ENCODE measurements around the gene FARSB.
"Not testable (repeated sequence)": the region's sequence is repeated elsewhere in the genome, so short reads cannot be mapped to it uniquely, and the experiment has no call there.

The FARSB gene

DNA sequence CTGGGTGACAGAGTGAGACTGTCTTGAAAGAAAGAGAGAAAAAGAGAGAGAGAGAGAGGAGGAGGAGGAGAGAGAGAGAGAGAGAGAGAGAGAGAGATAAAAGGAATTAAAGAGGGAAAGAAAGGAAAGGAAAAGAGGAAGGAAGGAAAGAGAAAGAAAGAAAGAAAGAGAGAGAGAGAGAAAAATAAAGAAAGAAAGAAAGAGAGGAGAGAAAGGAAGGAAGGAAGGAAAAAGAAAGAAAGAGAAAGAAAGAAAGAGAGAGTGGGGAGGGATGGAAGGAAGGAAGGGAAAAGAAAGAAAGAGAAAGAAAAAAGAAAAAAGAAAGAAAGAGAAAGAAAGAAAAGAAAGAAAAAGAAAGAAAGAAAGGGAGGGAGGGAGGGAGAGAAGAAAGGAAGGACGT is 45.3 kb upstream of the FARSB start:
- H4K20me1 ChIP-seq (ENCODE audit: insufficient read depth, low read length) = no peaks in the 10 kb centered on the region
- H3K9ac ChIP-seq (ENCODE audit: low read length) = no peak overlapping the region
- H3K36me3 ChIP-seq (replicated peaks; ENCODE audit: low read depth, low read length) = no peaks in the 10 kb centered on the region
- H3K4me1 ChIP-seq (ENCODE audit: low read length) = peaks cover 8% of the 10 kb centered on the region
- no peaks in the 10 kb centered on the region for H3K79me2 ChIP-seq (ENCODE audit: low read length)
- no peak overlapping the region for H3K27ac ChIP-seq (ENCODE audit: low read length)
- no peak for TF ChIP-seq EZH2phosphoT487 (IDR thresholded peaks at IDR 0.05; ENCODE audit: low read depth)
- TF ChIP-seq, protein P1, sequence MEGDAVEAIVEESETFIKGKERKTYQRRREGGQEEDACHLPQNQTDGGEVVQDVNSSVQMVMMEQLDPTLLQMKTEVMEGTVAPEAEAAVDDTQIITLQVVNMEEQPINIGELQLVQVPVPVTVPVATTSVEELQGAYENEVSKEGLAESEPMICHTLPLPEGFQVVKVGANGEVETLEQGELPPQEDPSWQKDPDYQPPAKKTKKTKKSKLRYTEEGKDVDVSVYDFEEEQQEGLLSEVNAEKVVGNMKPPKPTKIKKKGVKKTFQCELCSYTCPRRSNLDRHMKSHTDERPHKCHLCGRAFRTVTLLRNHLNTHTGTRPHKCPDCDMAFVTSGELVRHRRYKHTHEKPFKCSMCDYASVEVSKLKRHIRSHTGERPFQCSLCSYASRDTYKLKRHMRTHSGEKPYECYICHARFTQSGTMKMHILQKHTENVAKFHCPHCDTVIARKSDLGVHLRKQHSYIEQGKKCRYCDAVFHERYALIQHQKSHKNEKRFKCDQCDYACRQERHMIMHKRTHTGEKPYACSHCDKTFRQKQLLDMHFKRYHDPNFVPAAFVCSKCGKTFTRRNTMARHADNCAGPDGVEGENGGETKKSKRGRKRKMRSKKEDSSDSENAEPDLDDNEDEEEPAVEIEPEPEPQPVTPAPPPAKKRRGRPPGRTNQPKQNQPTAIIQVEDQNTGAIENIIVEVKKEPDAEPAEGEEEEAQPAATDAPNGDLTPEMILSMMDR (IDR thresholded peaks at IDR 0.05; ENCODE audit: low read depth, low read length) = no peak
- no peak overlapping the region for H2AFZ ChIP-seq (ENCODE audit: low read depth, low read length)
- no peak overlapping the region for H3K4me2 ChIP-seq (ENCODE audit: low read length)
- H3K27me3 ChIP-seq (ENCODE audit: low read depth, low read length) = no peaks in the 10 kb centered on the region
- no peaks in the 10 kb centered on the region for H3K9me3 ChIP-seq (ENCODE audit: insufficient read depth, low read length)
- H3K4me3 ChIP-seq (ENCODE audit: low read length) = no peak overlapping the region

- H3K79me2 ChIP-seq (ENCODE audit: low read length) = no peaks in the 10 kb centered on the region
Measured at GRCh38 chr2:222698276-222698675, 42.4 kb upstream of the FARSB start.

DNA sequence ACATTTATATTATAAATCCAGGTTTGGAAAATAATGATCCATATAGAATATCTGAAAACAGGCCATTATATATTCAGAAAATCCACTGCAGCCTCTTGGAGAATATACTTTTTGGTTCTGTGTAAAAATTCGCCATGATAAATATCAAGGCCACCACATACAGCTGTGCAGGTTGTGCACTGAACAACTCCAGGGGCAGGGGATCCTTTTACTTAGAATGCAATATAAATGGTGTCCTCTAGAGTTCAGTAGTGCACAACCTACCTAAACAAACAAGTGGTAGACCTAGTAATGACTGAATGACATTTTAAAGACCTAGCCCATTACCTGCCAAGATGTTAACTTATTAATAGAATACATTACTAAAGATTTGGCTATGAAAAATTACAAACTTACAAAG is 37.9 kb upstream of the FARSB start:
- no peaks in the 10 kb centered on the region for H3K79me2 ChIP-seq (ENCODE audit: low read length)
- H3K4me1 ChIP-seq (ENCODE audit: low read length) = peaks cover 15% of the 10 kb centered on the region
- H3K4me3 ChIP-seq (ENCODE audit: low read length) = no peak overlapping the region
- H2AFZ ChIP-seq (ENCODE audit: low read depth, low read length) = no peak overlapping the region
- no peaks in the 10 kb centered on the region for H3K27me3 ChIP-seq (ENCODE audit: low read depth, low read length)
- TF ChIP-seq, protein P1 (IDR thresholded peaks at IDR 0.05; ENCODE audit: low read depth, low read length) = peak; percentile 34
- TF ChIP-seq EZH2phosphoT487 (IDR thresholded peaks at IDR 0.05; ENCODE audit: low read depth) = no peak
- H3K9ac ChIP-seq (ENCODE audit: low read length) = no peak overlapping the region
- H3K9me3 ChIP-seq (ENCODE audit: insufficient read depth, low read length) = no peaks in the 10 kb centered on the region
- no peak overlapping the region for H3K27ac ChIP-seq (ENCODE audit: low read length)
- H3K4me2 ChIP-seq (ENCODE audit: low read length) = no peak overlapping the region
- no peaks in the 10 kb centered on the region for H4K20me1 ChIP-seq (ENCODE audit: insufficient read depth, low read length)
- no peaks in the 10 kb centered on the region for H3K36me3 ChIP-seq (replicated peaks; ENCODE audit: low read depth, low read length)

More at GRCh38 chr2:222698276-222698675, 42.4 kb upstream of the FARSB start:
- no peaks in the 10 kb centered on the region for H3K27me3 ChIP-seq (ENCODE audit: low read depth, low read length)
- H4K20me1 ChIP-seq (ENCODE audit: insufficient read depth, low read length) = no peaks in the 10 kb centered on the region
- no peaks in the 10 kb centered on the region for H3K36me3 ChIP-seq (replicated peaks; ENCODE audit: low read depth, low read length)
- no peak overlapping the region for H3K27ac ChIP-seq (ENCODE audit: low read length)
- no peak overlapping the region for H3K4me2 ChIP-seq (ENCODE audit: low read length)
- H2AFZ ChIP-seq (ENCODE audit: low read depth, low read length) = no peak overlapping the region
- TF ChIP-seq, protein P1 (IDR thresholded peaks at IDR 0.05; ENCODE audit: low read depth, low read length) = no peak
- TF ChIP-seq EZH2phosphoT487 (IDR thresholded peaks at IDR 0.05; ENCODE audit: low read depth) = no peak
- no peak overlapping the region for H3K9ac ChIP-seq (ENCODE audit: low read length)
- no peaks in the 10 kb centered on the region for H3K9me3 ChIP-seq (ENCODE audit: insufficient read depth, low read length)
- no peak overlapping the region for H3K4me3 ChIP-seq (ENCODE audit: low read length)
- H3K4me1 ChIP-seq (ENCODE audit: low read length) = peaks cover 8% of the 10 kb centered on the region

DNA sequence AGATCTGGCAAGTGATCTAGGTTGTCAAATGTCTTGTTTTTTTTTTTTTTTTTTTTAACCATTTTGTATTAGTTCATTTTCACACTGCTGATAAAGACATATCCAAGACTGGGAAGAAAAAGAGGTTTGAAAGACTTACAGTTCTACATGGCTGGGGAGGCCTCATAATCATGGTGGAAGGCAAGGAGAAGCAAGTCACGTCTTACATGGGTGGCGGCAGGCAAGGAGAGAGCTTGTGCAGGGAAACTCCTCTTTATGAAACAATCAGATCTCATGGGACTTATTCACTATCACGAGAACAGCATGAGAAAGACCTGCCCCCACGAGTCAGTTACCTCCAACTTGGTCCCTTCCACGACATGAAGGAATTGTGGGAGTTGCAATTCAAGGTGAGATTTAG is 37.5 kb upstream of the FARSB start:
- peaks cover 16% of the 10 kb centered on the region for H3K4me1 ChIP-seq (ENCODE audit: low read length)
- H3K27me3 ChIP-seq (ENCODE audit: low read depth, low read length); H3K36me3 ChIP-seq (replicated peaks; ENCODE audit: low read depth, low read length); H3K9ac ChIP-seq (ENCODE audit: low read length); H2AFZ ChIP-seq (ENCODE audit: low read depth, low read length); H3K4me3 ChIP-seq (ENCODE audit: low read length); H3K79me2 ChIP-seq (ENCODE audit: low read length); H4K20me1 ChIP-seq (ENCODE audit: insufficient read depth, low read length); H3K4me2 ChIP-seq (ENCODE audit: low read length); H3K27ac ChIP-seq (ENCODE audit: low read length); H3K9me3 ChIP-seq (ENCODE audit: insufficient read depth, low read length): not testable (repeated sequence)
